Measurements from ENCODE around the gene RBM15B.

Gene RBM15B

DNA sequence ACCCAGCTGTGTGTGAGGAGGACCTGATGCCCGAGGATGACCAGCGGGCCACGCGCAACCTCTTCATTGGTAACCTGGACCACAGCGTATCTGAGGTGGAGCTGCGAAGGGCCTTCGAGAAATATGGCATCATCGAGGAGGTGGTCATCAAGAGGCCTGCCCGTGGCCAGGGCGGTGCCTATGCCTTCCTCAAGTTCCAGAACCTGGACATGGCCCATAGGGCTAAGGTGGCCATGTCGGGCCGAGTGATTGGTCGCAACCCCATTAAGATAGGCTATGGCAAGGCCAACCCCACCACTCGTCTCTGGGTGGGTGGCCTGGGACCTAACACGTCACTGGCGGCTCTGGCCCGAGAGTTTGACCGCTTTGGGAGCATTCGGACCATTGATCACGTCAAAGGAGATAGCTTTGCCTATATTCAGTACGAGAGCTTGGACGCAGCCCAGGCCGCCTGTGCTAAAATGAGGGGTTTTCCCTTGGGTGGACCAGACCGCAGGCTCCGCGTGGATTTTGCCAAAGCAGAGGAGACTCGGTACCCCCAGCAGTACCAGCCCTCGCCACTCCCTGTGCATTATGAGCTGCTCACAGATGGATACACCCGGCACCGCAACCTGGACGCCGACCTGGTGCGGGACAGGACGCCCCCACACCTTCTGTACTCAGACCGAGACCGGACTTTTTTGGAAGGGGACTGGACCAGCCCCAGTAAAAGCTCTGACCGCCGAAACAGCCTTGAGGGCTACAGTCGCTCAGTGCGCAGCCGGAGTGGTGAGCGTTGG lies 1.5 kb downstream of the RBM15B start:
- DNase-seq, result no peak

DNA sequence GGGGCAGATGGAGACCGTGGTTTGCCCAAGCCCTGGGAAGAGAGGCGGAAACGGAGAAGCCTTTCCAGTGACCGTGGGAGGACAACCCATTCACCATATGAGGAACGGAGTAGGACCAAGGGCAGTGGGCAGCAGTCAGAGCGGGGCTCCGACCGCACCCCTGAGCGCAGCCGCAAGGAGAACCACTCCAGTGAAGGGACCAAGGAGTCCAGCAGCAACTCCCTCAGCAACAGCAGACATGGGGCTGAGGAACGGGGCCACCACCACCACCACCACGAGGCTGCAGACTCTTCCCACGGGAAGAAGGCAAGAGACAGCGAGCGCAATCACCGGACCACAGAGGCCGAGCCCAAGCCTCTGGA lies 2.0 kb downstream of the RBM15B start:
- DNase-seq, result no peak

DNA sequence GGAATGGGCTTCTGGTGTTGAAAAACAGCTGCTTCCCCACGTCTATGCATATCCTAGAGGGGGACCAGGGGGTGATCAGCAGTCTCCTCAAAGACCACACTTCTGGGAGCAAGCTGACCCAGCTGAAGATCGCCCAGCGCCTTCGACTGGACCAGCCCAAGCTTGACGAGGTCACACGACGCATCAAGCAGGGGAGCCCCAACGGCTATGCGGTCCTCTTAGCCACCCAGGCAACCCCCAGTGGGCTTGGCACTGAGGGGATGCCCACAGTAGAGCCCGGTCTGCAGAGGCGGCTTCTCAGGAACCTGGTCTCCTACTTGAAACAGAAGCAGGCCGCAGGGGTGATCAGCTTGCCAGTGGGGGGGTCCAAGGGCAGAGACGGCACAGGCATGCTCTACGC lies 2.5 kb downstream of the RBM15B start:
- no peak for DNase-seq

DNA sequence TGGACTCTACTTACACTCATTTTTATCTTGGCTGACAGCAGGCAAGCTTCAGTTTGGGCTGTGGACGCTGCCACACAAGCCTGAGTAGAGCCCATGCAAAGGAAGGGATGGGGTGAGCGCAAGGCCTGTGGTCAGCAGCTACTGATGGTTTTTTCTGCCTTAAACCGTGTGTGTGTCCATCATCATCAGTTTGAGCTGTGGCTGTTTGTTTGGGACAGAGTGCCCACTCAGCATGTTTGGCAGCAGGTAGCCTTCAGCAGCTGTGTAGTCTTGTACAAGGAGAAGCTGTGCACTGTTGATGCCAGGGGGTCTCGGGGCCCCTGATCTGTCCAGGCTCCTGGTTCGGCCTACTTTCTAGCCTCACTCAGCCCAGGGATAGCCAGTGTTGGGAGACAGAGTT lies 3.5 kb downstream of the RBM15B start:
- DNase-seq, result no peak

DNA sequence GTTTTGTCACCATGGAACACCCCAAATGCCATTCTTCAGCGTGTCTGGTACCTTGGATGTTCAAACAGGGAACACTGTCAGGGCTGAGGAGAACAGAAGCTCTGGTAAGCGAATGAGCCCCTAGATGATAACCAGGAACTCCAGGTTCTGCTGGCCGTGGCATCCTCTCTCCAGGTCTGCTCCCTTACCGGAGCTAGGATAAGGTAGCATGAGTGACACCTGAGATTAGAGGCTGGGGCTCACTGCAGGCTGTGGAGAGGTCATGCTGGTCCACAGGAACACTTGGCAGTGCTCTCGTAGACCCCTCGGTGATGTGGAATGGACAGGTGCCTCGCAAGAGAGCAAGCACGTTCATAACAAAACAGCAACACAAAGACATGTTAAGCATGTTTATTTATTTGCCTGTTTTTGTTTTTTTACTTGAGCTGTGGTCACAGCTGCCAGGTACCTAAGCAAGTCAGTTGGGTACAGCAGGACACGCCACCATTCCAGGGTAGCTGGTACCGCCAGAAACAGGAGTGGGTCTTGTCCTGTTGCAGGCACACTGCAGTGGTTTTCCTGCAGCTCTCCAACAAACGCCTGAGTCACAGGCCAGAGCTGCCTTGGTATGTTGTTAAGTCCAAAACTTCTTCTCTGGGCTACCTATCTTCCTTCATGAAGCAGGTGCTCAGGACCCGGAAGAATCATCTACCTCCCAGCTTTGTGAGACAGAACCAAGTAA lies 4.6 kb downstream of the RBM15B start:
- DNase-seq, result no peak

DNA sequence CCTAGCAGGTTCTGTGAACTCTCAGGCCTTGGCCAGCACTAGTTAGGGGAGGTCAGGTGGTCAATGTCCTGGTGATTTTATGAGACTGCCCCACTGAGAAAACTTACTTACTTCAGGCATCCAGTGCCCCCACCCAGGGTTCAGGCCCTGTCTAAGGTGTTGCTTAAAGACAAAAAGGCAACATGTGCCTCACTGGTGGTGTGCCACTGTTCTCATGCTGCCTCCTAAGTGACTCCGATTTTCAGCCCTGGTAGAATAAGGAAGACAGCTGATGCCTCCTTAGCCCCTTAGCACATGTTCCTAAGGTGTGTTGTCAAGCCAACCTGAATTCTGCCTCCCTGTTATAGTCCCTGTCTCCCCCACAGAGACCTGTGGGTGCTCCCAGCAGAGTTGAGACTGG lies 5.3 kb downstream of the RBM15B start:
- no peak for DNase-seq

DNA sequence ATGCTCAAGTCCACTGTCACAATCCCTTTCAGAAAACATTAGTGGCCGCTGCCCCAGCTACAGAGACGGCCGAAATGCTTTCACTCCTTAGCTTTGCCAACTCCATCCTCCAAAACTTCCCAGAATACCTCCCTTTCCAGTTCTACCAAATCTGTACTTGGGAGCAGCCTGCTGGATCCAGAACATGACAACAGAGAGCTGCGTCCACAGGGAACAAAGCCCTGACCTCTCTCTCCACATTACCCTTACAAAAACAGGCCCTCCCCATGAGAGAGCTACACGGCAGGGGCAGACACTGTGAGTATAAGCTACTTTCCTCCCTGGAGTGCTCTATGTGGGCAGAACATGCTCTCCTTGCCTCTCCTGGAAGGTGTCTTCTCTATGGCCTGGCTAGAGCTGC lies 6.3 kb downstream of the RBM15B start:
- DNase-seq, result no peak

DNA sequence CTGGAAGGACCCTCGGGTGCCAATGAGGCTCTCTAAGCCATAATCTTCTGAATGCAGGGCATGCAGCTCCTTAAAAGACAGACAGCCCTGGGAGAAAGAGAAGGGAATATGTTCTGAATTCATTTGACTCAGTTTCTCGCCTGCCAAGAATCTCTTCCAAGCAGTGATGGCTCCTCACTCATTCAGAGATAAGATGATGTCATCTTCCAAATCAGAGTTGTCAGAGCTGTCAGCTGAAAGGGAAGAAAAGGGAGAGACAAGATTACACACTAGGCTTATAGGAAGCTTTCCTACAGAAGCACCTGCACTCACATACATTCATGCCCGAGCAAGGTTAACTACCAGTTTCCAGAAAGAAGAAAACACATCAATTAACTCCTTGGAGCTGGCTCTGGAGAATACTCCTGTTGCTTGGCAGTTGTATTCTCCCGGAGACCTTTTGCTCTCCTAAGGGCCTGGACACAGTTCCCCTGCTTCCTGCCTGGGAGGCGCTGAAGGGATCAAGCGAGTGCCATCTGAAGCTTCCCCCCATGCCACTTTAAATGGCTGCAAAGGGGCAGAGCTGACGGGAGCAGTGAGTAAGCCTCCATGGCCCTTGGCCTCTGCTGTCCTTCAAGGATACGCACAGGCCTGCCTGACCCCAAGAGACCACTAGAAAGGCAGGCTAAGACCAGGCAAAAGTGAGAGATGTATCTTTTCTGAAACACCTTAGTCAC lies 7.7 kb downstream of the RBM15B start:
- no peak for DNase-seq

DNA sequence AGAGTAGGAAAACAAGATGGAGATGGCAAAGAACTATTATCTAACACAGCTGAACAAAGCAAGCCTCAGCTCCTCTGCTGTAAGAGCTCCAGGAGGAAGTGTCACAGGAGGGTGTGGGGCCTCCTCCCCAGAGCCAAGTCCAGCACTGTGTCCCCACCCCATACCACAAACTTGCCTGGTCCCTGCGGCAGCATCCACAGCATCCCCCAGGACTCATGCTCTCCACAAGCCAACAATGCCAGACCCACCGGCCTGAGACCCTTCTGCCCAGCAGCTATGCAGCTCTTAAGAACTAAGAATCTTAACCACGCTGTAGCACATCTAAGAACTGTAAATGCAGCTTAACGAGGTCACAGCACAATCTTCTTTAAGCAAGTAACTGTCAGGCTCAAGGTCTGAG lies 9.1 kb downstream of the RBM15B start:
- no peak for DNase-seq

DNA sequence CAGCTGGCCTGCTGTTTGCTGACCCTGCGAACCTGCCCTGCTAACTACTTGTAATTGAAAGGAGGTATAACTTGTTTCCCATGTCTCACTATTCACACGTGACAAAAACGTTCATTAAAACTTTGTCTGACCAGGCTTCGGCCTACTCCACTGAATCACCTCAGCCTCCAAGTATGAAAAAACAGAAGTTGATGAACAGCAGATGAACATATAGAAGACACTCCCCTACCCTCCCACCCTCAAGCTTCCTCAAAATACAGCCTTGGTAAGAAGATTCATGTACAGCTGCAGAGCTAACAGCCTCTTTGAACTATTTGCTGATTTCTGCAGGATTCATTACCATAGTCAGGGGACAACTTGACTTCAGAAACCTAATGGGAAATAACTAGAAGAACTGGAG lies 10.7 kb downstream of the RBM15B start:
- DNase-seq, result peak; percentile 74

DNA sequence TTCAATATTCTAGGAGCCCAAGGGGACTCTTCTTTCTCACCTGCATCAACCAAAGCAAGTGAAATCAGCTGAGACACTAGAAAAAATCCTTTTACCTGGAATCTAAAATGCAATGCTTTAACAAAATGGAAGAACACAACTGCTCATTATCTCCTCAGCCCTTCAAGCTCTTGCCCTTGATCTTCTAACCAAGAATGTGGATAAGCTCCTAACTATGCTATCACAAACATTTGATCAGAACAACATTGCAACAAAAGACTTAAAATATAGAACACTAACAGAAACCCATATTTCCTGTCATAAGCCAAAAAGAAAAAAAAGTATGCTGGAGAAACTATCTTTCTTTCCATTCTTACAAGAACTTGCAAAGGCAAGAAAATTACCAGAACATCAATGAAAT lies 12.6 kb downstream of the RBM15B start:
- no peak for DNase-seq

DNA sequence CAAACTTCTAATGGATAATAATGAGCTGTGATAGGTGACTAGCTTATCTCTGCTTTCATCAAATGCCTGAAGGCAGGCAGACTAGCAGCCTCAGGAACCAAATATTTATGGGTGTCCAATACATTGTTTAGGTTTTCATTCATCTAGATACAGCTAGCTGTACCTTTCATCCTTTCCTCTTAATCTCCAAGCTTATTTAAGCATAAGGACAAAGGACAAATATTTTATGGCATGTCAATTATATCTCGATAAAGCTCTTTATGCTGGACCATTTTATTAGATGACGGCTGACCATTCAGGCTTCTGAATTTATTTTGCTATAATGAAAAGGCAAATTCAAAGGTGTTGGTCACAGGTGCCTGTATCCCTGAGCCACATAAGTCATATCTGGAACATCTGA lies 16.9 kb downstream of the RBM15B start:
- DNase-seq, result no peak

DNA sequence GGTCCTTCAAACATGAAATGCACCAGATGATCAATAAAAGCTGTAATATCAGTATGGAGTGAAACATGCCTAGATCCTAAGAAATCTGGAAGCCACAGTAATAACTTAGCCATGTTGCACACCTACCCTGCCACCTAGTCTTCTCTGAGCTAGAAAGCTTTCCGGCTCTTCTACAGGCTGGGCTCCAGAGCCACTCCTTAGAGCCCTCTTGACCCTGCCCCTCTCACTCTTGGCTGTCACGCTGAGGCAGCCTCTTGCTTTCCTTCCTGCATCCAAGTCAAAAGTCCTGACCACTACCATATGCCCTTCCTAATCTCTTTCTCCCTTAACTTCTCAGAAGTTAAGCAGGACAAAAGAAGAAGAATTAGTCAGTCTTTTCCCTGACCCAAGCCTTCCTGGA lies 17.7 kb downstream of the RBM15B start:
- no peak for DNase-seq

DNA sequence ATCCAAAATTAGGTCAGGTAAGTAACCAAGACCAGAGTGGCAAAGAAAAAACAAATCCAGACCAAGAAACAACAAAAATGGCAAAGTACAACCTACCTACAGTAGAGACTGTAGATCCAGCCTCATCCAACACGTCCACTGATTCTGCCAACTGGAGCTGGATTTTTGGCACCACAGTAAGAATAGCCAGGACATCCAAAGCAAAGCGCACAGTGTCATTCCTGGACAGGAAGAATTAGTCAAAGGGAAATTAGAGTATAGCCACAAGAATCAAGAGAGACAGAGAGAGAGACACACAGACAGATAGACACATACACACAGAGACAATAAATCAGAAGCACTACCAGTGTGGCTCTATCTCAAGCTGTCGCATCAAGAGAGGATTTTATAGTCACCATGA lies 31.1 kb downstream of the RBM15B start:
- DNase-seq, result no peak

DNA sequence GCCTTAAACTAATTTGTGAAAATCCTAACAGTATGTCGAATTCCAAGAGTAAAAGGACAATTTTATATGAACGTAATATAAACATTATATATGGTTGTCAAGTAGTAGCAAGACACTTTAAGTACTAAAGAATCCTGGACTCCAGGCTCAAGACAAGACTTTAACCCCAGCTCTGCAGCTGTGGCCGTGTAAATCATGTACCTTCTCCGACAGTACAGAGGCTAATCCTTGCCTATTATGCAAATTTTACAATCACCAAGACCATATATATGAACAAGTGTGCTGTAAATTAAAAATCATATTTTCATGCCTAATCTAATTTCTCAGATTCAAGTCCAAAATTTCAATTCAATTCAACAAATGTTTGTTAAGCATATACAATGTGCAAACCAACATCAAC lies 35.8 kb downstream of the RBM15B start:
- DNase-seq, result no peak

DNA sequence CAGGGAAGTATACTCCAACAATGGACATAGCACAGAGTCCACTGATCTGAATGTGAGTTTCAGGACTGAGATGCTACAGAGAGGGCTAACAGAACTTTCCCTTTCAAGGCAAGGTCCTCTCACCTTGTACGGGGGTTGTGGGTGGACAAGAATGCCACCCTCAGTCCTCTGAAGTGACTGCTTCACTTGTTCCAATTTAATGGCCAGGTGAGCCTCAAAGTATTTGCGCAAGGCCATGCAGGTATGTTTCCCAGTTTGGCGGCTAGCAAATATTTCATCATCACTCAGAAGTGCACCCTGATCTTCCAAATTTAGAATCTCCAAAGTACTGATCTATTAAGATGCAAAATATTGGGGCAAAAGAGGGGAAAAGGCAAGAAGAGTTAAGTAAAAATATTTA lies 38.1 kb downstream of the RBM15B start:
- no peak for DNase-seq

DNA sequence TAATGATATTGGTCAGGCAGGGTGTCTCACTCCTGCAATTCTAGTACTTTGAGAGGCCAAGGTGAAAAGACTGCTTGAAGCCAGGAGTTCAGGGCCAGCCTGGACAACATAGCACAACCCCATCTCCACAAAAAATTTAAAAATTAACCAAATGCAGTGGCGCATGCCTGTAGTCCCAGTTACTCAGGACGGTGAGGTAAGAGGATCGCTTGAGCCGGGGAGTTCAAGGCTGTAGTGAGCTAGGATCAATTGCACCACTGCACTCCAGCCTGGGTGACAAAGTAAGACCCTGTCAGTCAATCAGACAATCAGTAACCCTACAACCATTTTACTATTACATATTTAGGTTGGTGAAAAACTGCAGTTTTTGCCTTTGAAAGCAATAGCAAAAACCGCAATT lies 43.0 kb downstream of the RBM15B start:
- DNase-seq, result no peak

DNA sequence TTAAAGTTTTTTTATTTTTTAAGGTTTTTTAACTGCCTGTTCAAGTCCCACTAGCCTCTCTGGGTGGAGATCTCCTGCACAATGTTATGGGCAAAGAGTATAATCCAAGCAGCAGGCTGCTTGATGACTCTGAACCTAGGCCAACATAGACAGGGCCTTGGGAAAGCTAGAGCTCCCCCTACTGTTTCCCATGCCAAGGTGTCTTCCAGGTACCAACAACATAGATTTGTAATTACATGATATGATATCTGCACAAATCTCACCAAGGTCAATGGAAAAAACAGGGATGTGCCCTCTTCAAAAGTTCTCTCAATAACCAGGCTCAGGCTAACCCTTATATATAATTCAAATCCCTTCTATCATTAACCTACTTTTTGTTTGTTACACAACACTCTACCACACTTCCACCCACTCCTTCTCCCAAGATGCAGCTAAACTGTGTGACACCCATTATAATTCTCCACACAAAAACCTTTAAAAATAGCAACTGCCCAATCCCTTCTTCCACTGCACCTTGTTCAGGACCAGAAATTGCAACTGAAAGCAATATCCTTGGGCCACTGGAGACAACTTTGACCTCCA lies 43.8 kb downstream of the RBM15B start:
- DNase-seq, result peak; percentile 52

DNA sequence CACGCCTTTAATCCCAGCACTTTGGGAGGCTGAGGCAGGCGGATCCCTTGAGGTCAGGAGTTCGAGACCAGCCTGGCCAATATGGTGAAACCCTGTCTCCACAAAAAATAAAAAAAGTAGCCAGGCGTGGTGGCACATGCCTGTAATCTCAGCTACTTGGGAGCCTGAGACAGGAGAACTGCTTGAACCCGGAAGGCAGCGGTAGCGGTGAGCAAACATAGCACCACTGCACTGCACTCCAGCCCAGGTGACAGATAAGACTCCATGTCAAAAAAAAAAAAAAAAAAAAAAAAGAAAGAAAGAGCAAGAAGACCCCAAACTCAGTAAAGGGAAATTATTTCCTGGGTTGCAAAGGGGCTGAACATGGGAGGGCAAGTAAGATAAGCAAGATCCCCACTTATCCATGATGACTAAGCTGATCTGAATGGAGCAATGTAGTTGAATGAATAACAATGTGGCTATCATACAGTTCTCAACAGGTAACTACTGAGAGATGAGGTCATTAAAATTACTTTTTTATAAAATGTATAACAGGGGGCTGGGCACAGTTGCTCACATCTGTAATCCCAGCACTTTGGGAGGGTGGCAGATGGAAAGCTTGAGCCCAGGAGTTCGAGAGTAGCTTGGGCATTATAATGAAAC lies 46.0 kb downstream of the RBM15B start:
- no peak for DNase-seq

DNA sequence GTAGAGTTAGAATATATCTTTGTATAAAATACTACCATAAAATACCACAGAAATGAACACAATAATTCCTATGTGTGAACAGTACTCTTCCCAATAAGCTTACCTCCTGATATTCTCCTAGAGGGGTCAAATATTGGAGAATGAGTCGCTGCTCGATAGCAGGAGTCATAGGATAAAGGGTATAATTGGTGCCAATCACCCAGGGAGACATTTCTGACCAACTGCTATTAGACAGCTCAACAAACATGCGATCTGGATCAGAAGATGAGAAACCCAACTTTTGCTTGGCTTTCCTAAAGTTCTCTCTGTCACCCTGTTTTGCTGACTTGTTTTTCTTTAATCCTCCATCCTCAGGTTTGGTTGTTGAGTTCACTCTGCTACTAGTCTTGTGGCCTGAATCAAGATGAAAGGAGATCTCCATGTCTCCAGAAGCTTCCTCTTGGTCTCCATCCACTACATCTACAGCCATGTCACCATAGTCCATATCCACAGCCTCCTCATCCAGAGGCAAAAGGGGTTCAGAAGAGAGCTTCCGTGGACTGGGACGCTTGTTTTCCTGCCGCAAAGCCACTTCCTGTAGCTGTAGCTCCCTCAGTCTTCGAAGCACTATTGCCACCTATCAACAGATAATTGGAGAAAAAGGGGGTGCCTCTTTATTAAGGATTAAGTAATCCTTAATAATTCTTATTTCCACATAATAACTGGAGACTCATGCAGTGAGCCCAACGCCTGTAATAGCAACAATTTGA lies 50.4 kb downstream of the RBM15B start:
- DNase-seq, result no peak

DNA sequence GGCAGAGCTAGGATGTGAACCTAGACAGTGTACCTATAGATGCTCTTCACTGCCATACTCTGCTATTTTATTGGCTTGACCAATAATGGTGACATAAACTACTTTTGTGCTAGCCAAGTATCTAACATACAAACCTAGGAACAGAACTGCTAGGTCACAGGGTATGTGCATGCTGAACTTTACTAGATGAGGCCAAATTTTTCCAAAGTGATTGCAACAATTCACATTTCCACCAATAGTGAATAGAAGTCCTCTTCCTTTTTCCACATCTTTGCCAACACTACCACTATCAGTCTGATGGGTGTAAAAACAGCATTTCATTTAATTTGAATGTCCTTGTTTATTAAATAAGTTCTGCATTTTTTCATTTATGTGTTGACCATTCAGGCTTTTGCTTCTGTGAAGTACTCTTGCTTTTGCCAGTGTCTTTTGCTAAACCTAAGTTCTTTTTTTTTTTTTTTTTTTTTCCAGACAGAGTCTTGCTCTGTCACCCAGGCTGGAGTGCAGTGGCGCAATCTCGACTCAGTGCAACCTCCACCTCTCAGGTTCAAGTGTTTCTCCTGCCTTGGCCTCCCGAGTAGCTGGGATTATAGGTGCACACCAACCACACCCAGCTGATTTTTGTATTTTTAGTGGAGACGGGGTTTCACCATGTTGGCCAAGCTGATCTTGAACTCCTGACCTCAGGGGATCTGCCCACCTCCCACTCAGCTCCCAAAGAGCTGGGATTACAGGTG lies 54.6 kb downstream of the RBM15B start:
- DNase-seq, result no peak
